PFSK-1 (cell line): ENCODE measurements around the gene ARHGEF3.

ENCODE experiments used
- REST ChIP-seq, 2 experiments: IDR thresholded peaks; 2 replicates each; pipeline versions ENCODE4 v1.6.1 to v1.8.0; 2011 to 2012; ENCODE audit warnings: low read depth in 2 of 2, low read length in 2 of 2, control low read depth in 1 of 2, inconsistent platforms in 1 of 2, mild to moderate bottlenecking in 1 of 2, moderate library complexity in 1 of 2; ENCODE audit not compliant: insufficient read depth in 1 of 2
- SIN3A ChIP-seq: IDR thresholded peaks from 2 replicates; pipeline ENCODE4 v1.6.1; 2012; ENCODE audit warnings: mild to moderate bottlenecking, low read length, moderate library complexity, borderline replicate concordance; ENCODE audit not compliant: insufficient read depth

- TF ChIP-seq REST (IDR thresholded peaks at IDR 0.05; ENCODE audit: insufficient read depth in 1 of 2, low read depth in 2 of 2, low read length in 2 of 2): no peak
- no peak for TF ChIP-seq SIN3A
Observed at GRCh38 chr3:56762718-56763117, 39.0 kb downstream of the ARHGEF3 start.
